Esophagus squamous epithelium (tissue), 5 donors: ENCODE measurements around the gene GPR150. TPM values are rescaled to one million over a fixed set of nuclear protein-coding genes. Genes with fewer than 3 reads are reported as not detected.

Experiments
- DNase-seq: peaks from one replicate; lab custom pipeline; 2025; lab: John Stamatoyannopoulos, UW
- H3K27ac ChIP-seq, 4 donors: fragments of 200-600 bp; sonication (generic); one replicate each; pipeline ENCODE4 v1.5.1; 2016 to 2019; ENCODE audit warnings: mild to moderate bottlenecking in 1 of 4
- H3K27me3 ChIP-seq, 4 donors: fragments of 200-600 bp; sonication (generic); 1 replicate in 3 of 4; 2 replicates in 1 of 4; pipeline versions ENCODE4 v1.5.1 to v1.6.0; 2017 to 2021; ENCODE audit warnings: antibody characterized with exemption in 1 of 4
- H3K36me3 ChIP-seq, 3 donors: fragments of 200-600 bp; sonication (generic); one replicate each; pipeline ENCODE4 v1.5.1; 2016 to 2019
- H3K4me1 ChIP-seq, 3 donors: fragments of 200-600 bp; sonication (generic); one replicate each; pipeline ENCODE4 v1.5.1; 2017 to 2019
- H3K4me3 ChIP-seq, 4 donors: fragments of 200-600 bp; sonication (generic); 1 replicate in 3 of 4; 2 replicates in 1 of 4; pipeline ENCODE4 v1.5.1; 2016 to 2019; ENCODE audit warnings: mild to moderate bottlenecking in 2 of 4, moderate library complexity in 1 of 4
- H3K9me3 ChIP-seq, 3 donors: fragments of 200-600 bp; sonication (generic); one replicate each; pipeline ENCODE4 v1.5.1; 2016 to 2019
- CTCF ChIP-seq, 6 experiments: fragments of 450-650 bp in 4 of 6; fragments of 200-600 bp in 2 of 6; sonication (generic) in 2 of 6; IDR thresholded peaks; one replicate each; pipeline ENCODE4 v1.5.1; 2016 to 2019; ENCODE audit warnings: antibody characterized with exemption in 6 of 6, mild to moderate bottlenecking in 4 of 6, moderate library complexity in 4 of 6
- POLR2A ChIP-seq, 4 donors: fragments of 450-650 bp; IDR thresholded peaks; one replicate each; pipeline ENCODE4 v1.6.1; 2017; ENCODE audit warnings: antibody characterized with exemption in 4 of 4, mild to moderate bottlenecking in 4 of 4, moderate library complexity in 3 of 4
- WGBS, 2 donors: methylation state at CpG; one replicate each; pipeline ENCODE4 v1.1.5; 2018; 5-methylcytosine and 5-hydroxymethylcytosine counted together
- intact Hi-C: fragments of 100-400 bp; cut with DNase I; formaldehyde crosslinking; loops from one replicate; pipeline ENCODE4 v1.15.0; 2022
- total RNA-seq, 4 donors: library from RNA; depleted of rRNA; stranded (reverse); fragments of >200 nt; gene quantifications; one replicate each; pipeline ENCODE4 v1.1.0, GENCODE V29; 2016
- donor health status: DM: yes; HTN: yes; CAD: no.

The GPR150 gene
- total RNA-seq, 4 donors from 2014 or later: not detected

- 60 to 82% methylated on average over 1 of the region's 1 CpG for WGBS, 2 donors
- no peaks in the 10 kb centered on the region for H3K9me3 ChIP-seq
- no peak for TF ChIP-seq CTCF (IDR thresholded peaks at IDR 0.05)
- no peak for TF ChIP-seq POLR2A (IDR thresholded peaks at IDR 0.05)
- intact Hi-C loops: no loop called here
- H3K4me1 ChIP-seq: peaks cover 7 to 10% (median 9%) of the 10 kb centered on the region in 3 donors
- DNase-seq: no peak
- no peak overlapping the region for H3K4me3 ChIP-seq
- no peaks in the 10 kb centered on the region for H3K36me3 ChIP-seq
- no peak overlapping the region for H3K27ac ChIP-seq
- H3K27me3 ChIP-seq: peaks cover 0 to 17% (median 0%) of the 10 kb centered on the region in 4 donors
These were observed 4.8 kb upstream of the GPR150 start for GRCh38 chr5:95615164-95615467.

GRCh38 chr5:95617057-95617456 lies 2.8 kb upstream of the GPR150 start:
- intact Hi-C loops: no loop called here
- 58 to 68% methylated on average over 5 of the region's 5 CpGs for WGBS, 2 donors
- DNase-seq: no peak

GRCh38 chr5:95619096-95619495 lies 791 bp upstream of the GPR150 start:
- Histone ChIP-seq H3K27me3 (peaks cover 0 to 31% (median 0%) of the 10 kb centered on the region in 4 donors), H3K36me3 (no peaks in the 10 kb centered on the region), H3K9me3 (no peaks in the 10 kb centered on the region), H3K27ac (no peak overlapping the region), H3K4me3 (peak overlapping the region in 1 of 4 donors; percentile 79), H3K4me1 (peaks cover 11 to 31% (median 19%) of the 10 kb centered on the region in 3 donors)
- intact Hi-C loops: no loop called here
- DNase-seq: no peak
- TF ChIP-seq POLR2A (IDR thresholded peaks at IDR 0.05): no peak
- TF ChIP-seq CTCF (IDR thresholded peaks at IDR 0.05): no peak
- 71 to 86% methylated on average over 4 of the region's 4 CpGs for WGBS, 2 donors

More at GRCh38 chr5:95617057-95617456, 2.8 kb upstream of the GPR150 start:
- no peaks in the 10 kb centered on the region for H3K9me3 ChIP-seq
- H3K4me1 ChIP-seq: peaks cover 11 to 30% (median 19%) of the 10 kb centered on the region in 3 donors
- H3K36me3 ChIP-seq: no peaks in the 10 kb centered on the region
- TF ChIP-seq CTCF (IDR thresholded peaks at IDR 0.05) (no peak), POLR2A (IDR thresholded peaks at IDR 0.05) (no peak)
- peaks cover 0 to 31% (median 0%) of the 10 kb centered on the region in 4 donors for H3K27me3 ChIP-seq
- H3K27ac ChIP-seq: no peak overlapping the region
- H3K4me3 ChIP-seq: no peak overlapping the region

GRCh38 chr5:95619514-95620029 lies 315 bp upstream of the GPR150 start:
- 15 to 27% methylated on average over 18 to 19 of the region's 19 CpGs for WGBS, 2 donors
- H3K27ac ChIP-seq: no peak overlapping the region

More at GRCh38 chr5:95619514-95620029, 315 bp upstream of the GPR150 start:
- Histone ChIP-seq H3K4me1 (peaks cover 11 to 31% (median 19%) of the 10 kb centered on the region in 3 donors), H3K36me3 (no peaks in the 10 kb centered on the region), H3K9me3 (no peaks in the 10 kb centered on the region), H3K4me3 (peak overlapping the region; percentile 47 to 79 (median 58)), H3K27me3 (peaks cover 0 to 31% (median 0%) of the 10 kb centered on the region in 4 donors)
- TF ChIP-seq CTCF (IDR thresholded peaks at IDR 0.05): no peak
- no peak for TF ChIP-seq POLR2A (IDR thresholded peaks at IDR 0.05)
- intact Hi-C loops: no loop called here
- no peak for DNase-seq
